Stimulated activated CD4-positive, alpha-beta T cell treated with anti-CD3 and anti-CD28 coated beads, Interleukin-4, amount 100 ng/mL, for 48 hours (primary cell): ENCODE measurements around the gene ENTPD5.
"Not testable (repeated sequence)": the region's sequence is repeated elsewhere in the genome, so short reads cannot be mapped to it uniquely, and the experiment has no call there.

Experiments used
- DNase-seq, 2 donors: peaks; one replicate each; pipeline ENCODE4 v3.0.0-alpha.2; 2020; ENCODE audit warnings: low read depth in 2 of 2

Gene ENTPD5

GRCh38 chr14:73944432-73945158 lies 74.5 kb downstream of the ENTPD5 start:
- no peak for DNase-seq

GRCh38 chr14:73943083-73943482 lies 76.0 kb downstream of the ENTPD5 start:
- no peak for DNase-seq

- no peak for DNase-seq
Measured at GRCh38 chr14:73942180-73942579, 76.9 kb downstream of the ENTPD5 start.

- no peak for DNase-seq
Measured at GRCh38 chr14:73937012-73937411, 82.1 kb downstream of the ENTPD5 start.

GRCh38 chr14:73936548-73936947 lies 82.5 kb downstream of the ENTPD5 start:
- no peak for DNase-seq

GRCh38 chr14:73935666-73936065 lies 83.4 kb downstream of the ENTPD5 start:
- no peak for DNase-seq

- DNase-seq, result no peak
Measured at GRCh38 chr14:73924337-73924736, 94.8 kb downstream of the ENTPD5 start.

- not testable (repeated sequence) for DNase-seq
Measured at GRCh38 chr14:73919457-73919856, 99.6 kb downstream of the ENTPD5 start.

GRCh38 chr14:73916324-73916723 lies 102.8 kb downstream of the ENTPD5 start:
- no peak for DNase-seq

GRCh38 chr14:73913256-73913655 lies 105.8 kb downstream of the ENTPD5 start:
- no peak for DNase-seq

GRCh38 chr14:73909681-73910080 lies 109.4 kb downstream of the ENTPD5 start:
- no peak for DNase-seq
